ENCODE data around the gene LVRN. TPM values are rescaled to one million over a fixed set of nuclear protein-coding genes. Genes with fewer than 3 reads are reported as not detected.

Gene LVRN
- total RNA-seq, 1 experiment from 2014 or later: 0.16 TPM

DNA sequence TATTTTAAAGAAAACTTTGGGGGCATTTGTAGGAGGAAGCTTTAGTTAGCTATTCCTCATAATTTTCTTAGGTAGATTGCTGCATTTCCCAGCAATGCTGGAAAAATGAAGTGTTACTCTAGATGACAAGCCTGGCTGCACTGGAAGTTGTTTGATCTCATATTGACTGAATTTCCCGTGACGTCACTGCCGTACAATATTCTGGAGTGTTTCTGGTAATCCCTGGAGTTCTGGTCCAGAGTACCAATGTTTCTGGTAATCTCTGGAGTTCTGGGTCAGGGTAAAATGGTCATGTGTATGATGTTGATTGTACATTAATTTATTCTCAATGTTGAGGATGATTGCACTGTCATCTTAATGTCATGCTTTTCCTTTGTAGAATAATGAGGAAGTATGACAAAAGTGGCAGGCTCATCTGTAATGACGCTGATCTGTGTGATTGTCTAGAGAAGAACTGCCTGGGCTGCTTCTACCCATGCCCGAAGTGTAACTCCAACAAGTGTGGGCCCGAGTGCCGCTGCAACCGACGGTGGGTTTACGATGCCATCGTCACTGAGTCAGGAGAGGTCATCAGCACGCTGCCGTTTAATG is 96.2 kb downstream of the LVRN start:
- DNase-seq (ENCODE audit: low read depth, low spot score): no peak
- in situ Hi-C loops (cut with HindIII; ENCODE audit: low pct_unique_long_range_greater_than_20kb, low sequenced_read_pairs): no loop called here

DNA sequence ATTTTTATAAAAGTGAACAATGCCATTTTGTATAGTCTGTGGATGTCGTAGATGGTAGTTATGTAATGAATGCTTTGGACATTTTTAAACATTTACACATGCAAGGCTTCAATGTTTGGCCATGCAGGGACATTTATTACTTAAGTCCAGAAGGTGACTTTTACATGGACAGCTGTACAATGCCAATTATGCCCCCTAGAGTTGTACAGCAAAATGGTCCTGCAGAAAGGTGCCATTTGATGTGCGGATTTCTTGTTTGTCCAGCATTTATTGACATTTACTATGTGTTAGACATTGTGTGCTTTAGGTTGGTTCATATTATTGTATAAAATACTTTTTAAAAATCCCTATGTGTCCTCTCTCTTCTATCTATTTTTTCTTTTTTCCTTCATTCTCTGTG is 100.1 kb downstream of the LVRN start:
- no peak for DNase-seq (ENCODE audit: low read depth, low spot score)
- in situ Hi-C loops (cut with HindIII; ENCODE audit: low pct_unique_long_range_greater_than_20kb, low sequenced_read_pairs): no loop called here

DNA sequence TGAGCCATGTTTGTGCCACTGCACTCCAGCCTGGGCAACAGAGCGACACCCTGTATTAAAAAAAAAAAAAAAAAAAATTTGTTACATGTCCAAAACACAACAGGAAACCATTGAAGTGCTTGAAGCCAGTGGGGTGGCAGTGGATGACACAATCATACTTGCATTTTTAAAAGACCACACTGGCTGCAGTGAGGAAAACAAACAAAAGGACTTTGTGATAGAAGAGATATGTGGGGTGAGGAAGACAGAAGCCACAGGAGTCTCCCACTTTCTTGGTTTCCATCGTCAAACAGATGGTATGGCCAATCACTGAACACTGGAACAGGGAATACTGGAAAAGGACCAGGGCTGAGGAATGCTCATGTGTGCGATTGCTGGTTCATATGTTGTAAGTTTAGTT is 101.7 kb downstream of the LVRN start:
- in situ Hi-C loops (cut with HindIII; ENCODE audit: low pct_unique_long_range_greater_than_20kb, low sequenced_read_pairs): no loop called here
- peak; percentile 33 for DNase-seq (ENCODE audit: low read depth, low spot score)

DNA sequence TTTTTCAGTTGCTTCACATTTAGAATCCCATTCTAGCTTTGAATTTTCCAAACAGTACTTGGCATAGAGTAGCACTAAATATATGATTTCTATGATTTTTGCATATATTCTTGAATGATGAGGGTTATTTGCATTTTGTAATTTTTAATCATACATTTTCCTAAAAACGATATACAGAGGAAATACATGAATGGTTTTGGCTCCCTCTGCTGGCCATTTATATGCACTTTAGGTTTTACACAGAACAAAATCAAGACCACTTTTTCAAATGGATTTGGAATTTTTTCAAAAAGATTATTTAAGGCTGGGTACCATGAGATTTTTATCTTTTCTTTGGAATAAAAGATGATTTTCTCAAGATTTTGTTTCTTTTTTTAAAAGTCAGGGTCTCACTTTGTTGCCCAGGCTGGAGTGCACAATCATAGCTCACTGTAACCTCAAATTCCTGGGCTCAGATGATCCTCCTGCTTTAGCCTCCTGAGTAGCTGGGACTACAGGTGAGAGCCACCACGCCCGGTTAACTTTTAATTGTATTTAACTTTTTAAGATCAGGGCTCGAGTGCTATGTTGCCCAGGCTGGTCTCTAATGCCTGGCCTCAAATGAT is 105.9 kb downstream of the LVRN start:
- in situ Hi-C loops (cut with HindIII; ENCODE audit: low pct_unique_long_range_greater_than_20kb, low sequenced_read_pairs): no loop called here

DNA sequence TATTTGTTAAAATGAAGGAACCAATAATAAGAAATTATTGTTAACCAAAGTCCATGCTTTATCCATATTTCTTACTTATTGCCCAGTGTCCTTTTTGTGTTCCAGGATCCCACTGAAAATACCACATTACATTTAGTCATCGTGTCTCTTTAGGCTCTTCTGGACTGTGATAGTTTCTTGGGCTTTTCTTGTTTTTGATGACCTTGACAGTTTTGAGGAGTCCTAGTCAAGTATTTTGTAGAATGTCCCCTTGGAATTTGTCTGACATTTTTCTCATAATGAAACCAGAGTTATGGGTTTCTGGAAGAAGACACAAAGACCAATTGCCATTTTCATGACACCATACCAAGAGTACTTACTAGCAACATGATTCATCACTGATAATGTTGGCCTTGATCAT is 108.9 kb downstream of the LVRN start:
- in situ Hi-C loops (cut with HindIII; ENCODE audit: low pct_unique_long_range_greater_than_20kb, low sequenced_read_pairs): no loop called here
- DNase-seq (ENCODE audit: low read depth, low spot score): no peak

More for the DNA sequence above, 105.9 kb downstream of the LVRN start:
- DNase-seq (ENCODE audit: low read depth, low spot score): peak; percentile 62

DNA sequence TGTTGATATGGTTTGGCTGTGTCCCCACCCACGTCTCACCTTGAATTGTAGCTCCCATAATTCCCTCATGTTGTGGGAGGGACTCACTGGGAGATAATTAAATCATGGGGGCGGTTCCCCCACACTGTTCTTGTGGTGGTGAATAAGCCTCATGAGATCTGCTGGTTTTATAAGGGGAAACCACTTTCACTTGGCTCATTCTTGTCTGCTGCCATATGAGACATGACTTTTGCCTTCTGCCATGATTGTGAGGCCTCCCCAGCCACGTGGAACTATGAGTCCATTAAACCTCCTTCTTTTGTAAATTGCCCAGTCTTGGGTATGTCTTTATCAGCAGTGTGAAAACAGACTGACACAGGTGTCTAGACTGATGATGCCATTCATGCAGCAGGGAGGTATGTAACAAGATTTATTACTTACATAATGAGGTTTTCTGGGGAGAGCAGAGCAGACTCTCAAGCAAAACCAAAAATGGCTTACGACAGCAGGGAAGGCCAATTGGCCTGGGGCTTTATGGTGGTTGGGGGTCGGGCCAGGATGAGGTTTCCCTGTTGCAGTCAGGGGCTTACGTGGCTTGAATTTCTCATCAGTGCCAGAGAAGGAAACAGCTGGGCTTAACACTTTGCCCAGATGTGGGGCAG is 113.0 kb downstream of the LVRN start:
- peak; percentile 28 for DNase-seq (ENCODE audit: low read depth, low spot score)
- in situ Hi-C loops (cut with HindIII; ENCODE audit: low pct_unique_long_range_greater_than_20kb, low sequenced_read_pairs): no loop called here

DNA sequence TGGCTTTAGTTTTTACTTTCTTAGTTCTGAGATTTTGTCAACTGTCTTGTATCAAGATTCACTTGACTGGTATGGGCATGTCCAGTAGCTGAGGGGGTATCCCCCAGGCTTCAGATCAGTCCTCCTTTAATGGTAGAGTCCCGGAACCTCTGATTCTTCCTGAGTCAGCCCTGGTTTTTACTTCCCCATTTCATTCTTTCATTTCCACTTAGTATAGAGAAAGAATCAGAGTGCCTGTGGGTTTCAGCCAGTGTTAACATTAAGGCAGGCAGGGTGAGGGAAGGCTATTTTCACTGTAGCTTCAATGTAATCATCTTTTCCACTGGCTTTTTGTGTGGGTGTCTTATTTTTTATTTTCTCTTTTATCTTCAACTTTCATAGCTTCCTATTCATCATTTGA is 114.2 kb downstream of the LVRN start:
- no peak for DNase-seq (ENCODE audit: low read depth, low spot score)
- in situ Hi-C loops (cut with HindIII; ENCODE audit: low pct_unique_long_range_greater_than_20kb, low sequenced_read_pairs): no loop called here

Other genes with a start within 250 kb of the LVRN start
- 0.42 and 1.1 TPM in 2 replicates for gene CDO1, start 145.8 kb upstream of the LVRN start, total RNA-seq (2014; rRNA removed; shearing (Covaris generic))
- gene ATG12, start 120.9 kb upstream of the LVRN start, total RNA-seq (2014; rRNA removed; shearing (Covaris generic)): 52.0 and 65.1 TPM in 2 replicates
- gene AP3S1, start 120.5 kb upstream of the LVRN start, total RNA-seq (2014; rRNA removed; shearing (Covaris generic)): 80.1 and 96.5 TPM in 2 replicates
- not detected in 2 replicates for gene ARL14EPL, start 70.0 kb downstream of the LVRN start, total RNA-seq (2014; rRNA removed; shearing (Covaris generic))
- gene COMMD10, start 122.5 kb downstream of the LVRN start, total RNA-seq (2014; rRNA removed; shearing (Covaris generic)): 75.0 and 78.3 TPM in 2 replicates

Data from SK-MEL-5 (cell line).